Vagina (tissue), 2 donors: Measurements from ENCODE around the gene SH3BGRL2. TPM values are rescaled to one million over a fixed set of nuclear protein-coding genes. Genes with fewer than 3 reads are reported as not detected.

Source experiments
- DNase-seq, 2 donors: peaks; one replicate each; pipeline ENCODE4 v3.0.0-alpha.2; 2017; ENCODE audit errors: extremely low spot score in 2 of 2
- H3K27ac ChIP-seq: fragments of 200-600 bp; sonication (generic); one replicate; pipeline ENCODE4 v1.5.1; 2019
- H3K27me3 ChIP-seq: fragments of 200-600 bp; sonication (generic); one replicate; pipeline ENCODE4 v1.5.1; 2019
- H3K36me3 ChIP-seq, 2 donors: fragments of 200-600 bp; sonication (generic); one replicate each; pipeline ENCODE4 v1.5.1; 2017 to 2019
- H3K4me1 ChIP-seq: fragments of 200-600 bp; sonication (generic); one replicate; pipeline ENCODE4 v1.5.1; 2019
- H3K4me3 ChIP-seq, 2 donors: fragments of 200-600 bp; sonication (generic); 1 replicate in 1 of 2; 2 replicates in 1 of 2; pipeline ENCODE4 v1.5.1; 2016 to 2019
- H3K9me3 ChIP-seq: fragments of 200-600 bp; sonication (generic); one replicate; pipeline ENCODE4 v1.5.1; 2019
- CTCF ChIP-seq, 3 experiments: fragments of 450-650 bp in 2 of 3; fragments of 200-600 bp in 1 of 3; sonication (generic) in 1 of 3; IDR thresholded peaks; one replicate each; pipeline ENCODE4 v1.5.1; 2017 to 2019; ENCODE audit warnings: antibody characterized with exemption in 3 of 3, mild to moderate bottlenecking in 2 of 3, moderate library complexity in 2 of 3
- POLR2A ChIP-seq, 2 donors: fragments of 450-650 bp; IDR thresholded peaks; one replicate each; pipeline ENCODE4 v1.6.1; 2017; ENCODE audit warnings: antibody characterized with exemption in 2 of 2, mild to moderate bottlenecking in 2 of 2, moderate library complexity in 2 of 2
- POLR2AphosphoS5 ChIP-seq, 2 donors: sonication (generic); formaldehyde crosslinking; IDR thresholded peaks; one replicate each; pipeline ENCODE4 v1.9.0; 2017; ENCODE audit warnings: antibody characterized with exemption in 2 of 2, mild to moderate bottlenecking in 2 of 2, low read depth in 1 of 2; ENCODE audit not compliant: insufficient read depth in 1 of 2
- intact Hi-C: fragments of 100-400 bp; cut with DNase I; formaldehyde crosslinking; loops from one replicate; pipeline ENCODE4 v1.15.1; 2023
- total RNA-seq: library from RNA; depleted of rRNA; stranded (reverse); fragments of >200 nt; gene quantifications from one replicate; pipeline ENCODE4 v1.2.3, GENCODE V29; 2016

The SH3BGRL2 gene
- total RNA-seq, result 38.3 TPM

- H3K9me3 ChIP-seq, result no peaks in the 10 kb centered on the region
- H3K4me1 ChIP-seq, result peaks cover 5% of the 10 kb centered on the region
- H3K27ac ChIP-seq, result peak within 1 kb of the TSS; percentile 71
- DNase-seq, result no peak
- intact Hi-C loops, result no loop called here
- no peaks in the 10 kb centered on the region for H3K27me3 ChIP-seq
- peak within 1 kb of the TSS; percentile 61 to 64 for H3K4me3 ChIP-seq
- TF ChIP-seq POLR2AphosphoS5 (IDR thresholded peaks at IDR 0.05; ENCODE audit: insufficient read depth in 1 of 2, low read depth in 1 of 2) (peak in 1 of 2 donors; percentile 70), CTCF (IDR thresholded peaks at IDR 0.05) (no peak), POLR2A (IDR thresholded peaks at IDR 0.05) (peak in 1 of 2 donors; percentile 58)
- H3K36me3 ChIP-seq, result no peaks in the 10 kb centered on the region
Observed at GRCh38 chr6:79630883-79631692, at the start of gene SH3BGRL2. Gene SH3BGRL2 (plus strand): TSS chr6:79631329. CDS start chr6:79631462, 133 bp downstream.

DNA sequence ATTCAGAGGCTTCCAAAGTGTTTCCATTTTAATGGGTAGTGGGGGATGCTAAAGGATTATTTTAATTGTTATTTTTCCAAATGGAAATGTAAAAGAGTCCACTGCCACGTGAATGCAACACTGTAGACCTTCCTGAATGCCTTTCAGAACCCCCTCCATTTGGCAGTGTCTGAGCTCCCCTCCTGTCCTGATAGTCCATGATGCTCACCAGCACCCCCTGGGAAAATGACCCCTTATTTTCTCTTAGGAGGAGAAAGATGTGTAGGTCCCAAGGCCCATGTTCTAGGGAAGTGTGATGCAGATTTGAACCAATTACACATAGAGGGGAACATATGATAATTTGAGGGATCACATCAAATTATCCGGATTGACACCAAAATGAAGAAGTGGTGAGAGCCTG, 46.8 kb upstream of the SH3BGRL2 start:
- Histone ChIP-seq H3K27me3 (no peaks in the 10 kb centered on the region), H3K27ac (no peak overlapping the region), H3K4me1 (no peaks in the 10 kb centered on the region), H3K9me3 (no peaks in the 10 kb centered on the region), H3K36me3 (no peaks in the 10 kb centered on the region), H3K4me3 (no peak overlapping the region)
- intact Hi-C loops, result no loop called here
- DNase-seq, result no peak
- TF ChIP-seq POLR2AphosphoS5 (IDR thresholded peaks at IDR 0.05; ENCODE audit: insufficient read depth in 1 of 2, low read depth in 1 of 2) (no peak), POLR2A (IDR thresholded peaks at IDR 0.05) (no peak), CTCF (IDR thresholded peaks at IDR 0.05) (no peak)

DNA sequence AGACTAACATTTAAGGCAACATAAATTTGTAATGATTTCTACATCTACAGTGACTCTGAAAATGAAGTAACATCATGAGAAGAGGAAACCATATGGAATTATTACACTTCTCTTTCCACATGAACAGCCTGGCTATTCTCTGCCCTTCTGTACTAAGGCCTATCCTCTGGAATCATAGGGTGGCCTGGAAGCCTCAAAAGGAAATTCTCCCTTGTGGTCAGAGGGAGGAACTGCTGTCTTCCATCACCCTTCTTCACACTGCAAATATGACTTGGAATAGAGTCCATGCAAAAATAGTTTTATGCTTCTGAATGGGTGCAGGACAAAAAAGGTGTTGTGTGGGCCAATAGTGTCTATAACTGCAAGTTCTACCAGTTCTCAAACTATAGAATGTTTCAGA, 44.6 kb upstream of the SH3BGRL2 start:
- no peak overlapping the region for H3K4me3 ChIP-seq
- H3K36me3 ChIP-seq, result no peaks in the 10 kb centered on the region
- intact Hi-C loops, result no loop called here
- no peak overlapping the region for H3K27ac ChIP-seq
- peak in 1 of 3 experiments; percentile 5 for TF ChIP-seq CTCF (IDR thresholded peaks at IDR 0.05)
- no peak for TF ChIP-seq POLR2A (IDR thresholded peaks at IDR 0.05)
- H3K4me1 ChIP-seq, result no peaks in the 10 kb centered on the region
- no peak for DNase-seq
- no peaks in the 10 kb centered on the region for H3K9me3 ChIP-seq
- H3K27me3 ChIP-seq, result no peaks in the 10 kb centered on the region

- H3K4me3 ChIP-seq, result no peak overlapping the region
- no peaks in the 10 kb centered on the region for H3K27me3 ChIP-seq
- no peaks in the 10 kb centered on the region for H3K36me3 ChIP-seq
- no peaks in the 10 kb centered on the region for H3K4me1 ChIP-seq
- TF ChIP-seq CTCF (IDR thresholded peaks at IDR 0.05), result no peak
- TF ChIP-seq POLR2AphosphoS5 (IDR thresholded peaks at IDR 0.05; ENCODE audit: insufficient read depth in 1 of 2, low read depth in 1 of 2), result no peak
- no peak for TF ChIP-seq POLR2A (IDR thresholded peaks at IDR 0.05)
- no peak for DNase-seq
- no peak overlapping the region for H3K27ac ChIP-seq
- intact Hi-C loops, result no loop called here
- no peaks in the 10 kb centered on the region for H3K9me3 ChIP-seq
Observed at GRCh38 chr6:79589701-79590100, 41.4 kb upstream of the SH3BGRL2 start.

DNA sequence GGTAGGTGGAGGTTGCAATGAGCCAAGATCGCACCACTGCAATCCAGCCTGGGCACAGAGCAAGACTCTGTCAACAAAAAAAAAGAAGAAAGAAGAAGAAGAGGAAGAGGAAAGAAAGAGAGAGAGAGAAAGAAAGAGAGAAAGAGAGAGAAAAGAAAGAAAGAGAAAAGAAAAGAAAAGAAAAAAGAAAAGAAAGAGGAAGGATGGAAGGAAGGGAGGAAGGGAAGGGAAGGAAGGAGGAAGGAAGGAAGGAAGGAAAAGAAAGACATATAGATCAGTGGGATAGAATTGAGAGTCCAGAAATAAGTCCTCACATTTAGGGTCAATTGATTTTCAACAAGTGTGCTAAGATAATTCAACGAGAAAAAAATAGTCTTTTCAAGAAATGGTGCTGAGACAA, 34.0 kb upstream of the SH3BGRL2 start:
- H3K27me3 ChIP-seq, result no peaks in the 10 kb centered on the region
- H3K36me3 ChIP-seq, result no peaks in the 10 kb centered on the region
- intact Hi-C loops, result no loop called here
- no peaks in the 10 kb centered on the region for H3K4me1 ChIP-seq
- TF ChIP-seq POLR2AphosphoS5 (IDR thresholded peaks at IDR 0.05; ENCODE audit: insufficient read depth in 1 of 2, low read depth in 1 of 2), result no peak
- no peak for TF ChIP-seq CTCF (IDR thresholded peaks at IDR 0.05)
- no peak for TF ChIP-seq POLR2A (IDR thresholded peaks at IDR 0.05)
- H3K4me3 ChIP-seq, result no peak overlapping the region
- no peak for DNase-seq
- H3K27ac ChIP-seq, result no peak overlapping the region
- no peaks in the 10 kb centered on the region for H3K9me3 ChIP-seq
